ENCODE results near the gene DMRTB1.

The DMRTB1 gene

DNA sequence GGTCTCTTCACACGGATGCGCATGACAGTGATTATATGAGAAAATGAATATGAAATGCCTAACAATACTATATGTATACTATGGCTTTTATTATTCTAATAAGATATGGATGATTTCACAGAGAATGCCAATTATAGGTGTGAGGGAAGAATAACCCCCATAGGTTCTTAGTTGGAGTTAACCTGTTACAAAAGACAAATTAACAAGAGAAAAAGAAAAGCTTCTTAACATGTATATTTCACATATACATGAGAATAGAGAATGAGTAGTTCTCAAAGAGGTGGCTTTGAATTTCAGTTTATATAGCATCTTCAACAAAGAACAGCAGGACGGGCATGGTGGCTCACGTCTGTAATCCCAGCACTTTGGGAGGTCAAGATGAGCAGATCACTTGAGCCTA lies 24.0 kb upstream of the DMRTB1 start:
- no peak for DNase-seq (ENCODE audit: low read depth)

- DNase-seq (ENCODE audit: low read depth): no peak
These were observed 20.5 kb upstream of the DMRTB1 start for GRCh38 chr1:53438427-53439336.

DNA sequence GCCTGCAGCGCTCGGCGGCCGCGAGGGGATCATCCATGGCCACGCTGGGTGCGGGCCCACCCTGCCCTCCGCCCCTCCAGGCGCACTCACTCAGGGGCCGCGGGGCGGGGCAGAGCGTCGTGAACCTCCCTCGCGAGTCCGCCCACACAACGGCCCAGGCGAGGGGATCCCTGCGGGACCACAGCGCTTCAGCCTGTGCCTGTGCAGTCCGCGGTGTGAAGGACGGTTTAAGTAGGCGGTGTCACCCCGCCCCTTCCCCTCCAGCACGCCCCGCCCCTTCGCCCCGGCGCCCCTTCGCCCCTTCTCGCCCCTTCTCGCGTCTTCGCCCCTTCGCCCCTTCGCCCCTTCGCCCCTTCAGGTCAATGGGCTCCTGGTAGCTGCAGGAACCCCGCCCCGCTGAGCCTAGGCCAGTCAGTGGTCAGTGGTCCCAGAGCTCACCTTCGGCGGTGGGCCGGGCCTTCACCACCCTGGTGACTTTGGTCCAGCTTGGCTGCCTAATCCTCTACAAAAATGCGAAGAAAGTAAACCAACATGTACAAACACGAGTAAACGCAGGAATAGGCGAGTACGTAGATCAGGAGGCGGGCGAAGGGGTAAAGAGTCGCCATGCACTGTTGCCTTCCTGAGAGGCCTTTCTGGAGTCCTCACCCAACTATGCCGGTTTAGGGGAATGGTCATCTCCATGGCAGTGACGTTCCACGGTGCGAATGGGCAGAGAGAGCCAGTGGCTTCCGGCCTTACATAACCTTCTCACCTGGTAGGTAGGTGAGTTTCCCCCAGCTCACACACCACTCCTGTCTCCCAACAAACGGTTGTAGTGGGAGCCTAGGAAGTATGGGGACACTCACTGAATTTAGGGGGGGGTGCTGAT lies 19.6 kb upstream of the DMRTB1 start:
- DNase-seq (ENCODE audit: low read depth): no peak

DNA sequence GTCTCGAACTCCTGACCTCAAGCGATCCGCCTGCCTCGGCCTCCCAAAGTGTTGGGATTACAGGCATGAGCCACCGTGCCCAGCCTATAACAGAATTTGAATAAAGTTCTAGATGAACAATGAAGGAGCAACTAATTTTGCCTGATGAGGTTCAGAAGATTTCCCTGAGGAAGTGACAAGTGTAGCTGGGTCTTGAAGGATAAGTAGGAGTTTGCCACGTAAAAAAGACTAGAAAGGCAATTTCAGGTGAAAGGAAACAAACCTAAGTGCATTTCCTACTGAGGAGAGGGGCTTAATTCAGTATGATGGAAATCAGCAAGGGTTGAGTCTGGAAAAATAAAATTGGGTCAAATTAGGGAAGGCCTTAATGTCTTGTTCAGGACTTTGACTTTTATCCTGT lies 18.6 kb upstream of the DMRTB1 start:
- no peak for DNase-seq (ENCODE audit: low read depth)

- no peak for DNase-seq (ENCODE audit: low read depth)
These were observed 16.9 kb upstream of the DMRTB1 start for GRCh38 chr1:53442299-53442698.

GRCh38 chr1:53446051-53446450 lies 13.1 kb upstream of the DMRTB1 start:
- no peak for DNase-seq (ENCODE audit: low read depth)

- no peak for DNase-seq (ENCODE audit: low read depth)
These were observed 11.8 kb upstream of the DMRTB1 start for GRCh38 chr1:53447413-53447812.

- DNase-seq (ENCODE audit: low read depth): no peak
These were observed 10.9 kb upstream of the DMRTB1 start for GRCh38 chr1:53448241-53448841.

DNA sequence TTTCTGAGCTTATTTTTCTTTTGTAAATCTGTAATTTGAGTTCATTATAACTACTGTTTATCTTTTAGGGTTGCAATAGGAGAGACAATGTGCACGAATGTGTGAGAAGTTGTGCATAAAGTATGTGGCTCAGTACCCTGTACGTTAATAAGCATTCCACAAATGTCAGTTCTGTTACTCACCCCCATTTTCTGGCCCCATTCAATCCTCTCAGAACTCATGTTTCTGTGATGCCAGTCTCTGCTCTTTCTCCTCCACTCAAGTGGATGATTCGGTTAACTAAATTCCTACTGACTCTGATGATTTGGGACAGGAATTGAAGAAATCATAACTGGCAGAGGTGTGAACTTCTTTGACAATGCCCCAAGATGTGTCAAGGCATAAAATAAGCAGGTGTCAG lies 10.2 kb upstream of the DMRTB1 start:
- no peak for DNase-seq (ENCODE audit: low read depth)

DNA sequence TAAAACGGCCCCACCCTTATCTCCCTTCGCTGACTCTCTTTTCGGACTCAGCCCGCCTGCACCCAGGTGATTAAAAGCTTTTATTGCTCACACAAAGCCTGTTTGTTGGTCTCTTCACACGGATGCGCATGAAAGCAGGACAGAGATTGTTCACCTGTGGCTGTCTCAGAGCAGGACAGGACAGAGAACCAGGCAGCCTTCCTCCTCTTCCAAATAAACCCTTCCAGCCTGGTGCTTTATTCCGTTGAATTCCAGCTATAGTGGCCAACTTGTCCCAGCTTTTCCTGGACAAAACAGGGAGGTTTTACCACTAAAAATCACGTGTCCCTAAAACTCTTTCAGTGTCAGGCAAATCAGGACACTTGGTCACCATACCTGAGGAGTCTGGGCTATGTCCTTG lies 9.5 kb upstream of the DMRTB1 start:
- no peak for DNase-seq (ENCODE audit: low read depth)

- DNase-seq (ENCODE audit: low read depth): no peak
These were observed 9.0 kb upstream of the DMRTB1 start for GRCh38 chr1:53450225-53450624.

- no peak for DNase-seq (ENCODE audit: low read depth)
These were observed 5.2 kb upstream of the DMRTB1 start for GRCh38 chr1:53454019-53454418.

GRCh38 chr1:53455364-53455991 lies 3.7 kb upstream of the DMRTB1 start:
- DNase-seq (ENCODE audit: low read depth): no peak

DNA sequence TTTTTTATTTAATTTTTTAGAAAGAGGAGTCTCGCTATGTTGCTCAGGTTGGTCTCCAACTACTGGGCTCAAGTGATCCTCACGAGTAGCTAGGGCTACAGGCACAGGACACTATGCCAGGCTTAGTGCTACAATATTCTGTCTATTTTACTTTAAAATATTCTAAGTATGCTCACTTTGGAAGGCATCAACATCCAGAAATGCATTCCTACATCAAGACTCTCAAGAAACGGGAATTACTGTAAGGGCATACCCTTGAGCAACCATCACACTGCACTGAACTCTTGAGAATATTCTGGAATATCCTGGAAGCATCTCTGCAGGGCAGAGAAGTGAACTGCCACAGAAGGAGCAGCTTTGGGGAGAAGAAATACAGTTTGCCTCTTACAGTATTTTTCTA lies 565 bp upstream of the DMRTB1 start:
- no peak for DNase-seq (ENCODE audit: low read depth)

- DNase-seq (ENCODE audit: low read depth): no peak
These were observed 1.0 kb downstream of the DMRTB1 start for GRCh38 chr1:53460211-53460634.

GRCh38 chr1:53460666-53461322 lies 1.6 kb downstream of the DMRTB1 start:
- no peak for DNase-seq (ENCODE audit: low read depth)

GRCh38 chr1:53461323-53462044 lies 2.3 kb downstream of the DMRTB1 start:
- no peak for DNase-seq (ENCODE audit: low read depth)

- no peak for DNase-seq (ENCODE audit: low read depth)
These were observed 3.0 kb downstream of the DMRTB1 start for GRCh38 chr1:53462193-53462592.

DNA sequence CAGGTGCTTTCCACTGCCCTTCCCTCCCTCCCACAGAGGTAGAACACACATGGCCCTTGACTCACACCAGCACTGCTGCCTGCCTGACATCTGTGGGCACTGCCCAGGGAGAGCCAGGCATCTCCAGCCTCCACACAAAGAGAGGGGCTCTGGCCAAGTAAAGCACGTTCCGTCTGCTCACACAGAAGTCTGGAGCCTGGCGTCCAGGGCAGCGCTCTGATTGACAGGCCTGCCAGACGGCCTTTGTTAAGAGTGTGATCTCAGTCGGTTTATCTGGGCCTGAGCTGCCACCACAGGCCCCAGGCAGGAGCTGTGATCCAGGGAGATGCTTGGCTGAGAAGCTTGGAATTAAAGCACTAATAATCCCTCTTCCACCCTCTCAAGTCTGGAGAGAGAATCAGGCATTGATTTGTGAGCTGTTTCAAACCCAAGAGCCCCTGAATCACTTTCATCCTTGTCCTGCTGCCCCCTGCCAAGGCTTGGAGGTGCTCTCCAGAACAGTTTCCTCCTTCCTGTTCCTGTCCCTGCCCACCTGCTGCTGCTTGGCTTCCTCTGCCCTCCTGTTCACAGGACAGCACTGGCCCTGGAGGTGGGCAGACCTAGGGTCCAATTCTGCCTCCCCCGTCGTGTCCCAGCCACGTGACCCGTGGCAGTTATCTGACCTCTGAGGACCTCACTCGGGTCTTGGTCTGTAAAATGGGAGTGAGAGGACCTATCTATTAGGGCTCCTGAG lies 3.7 kb downstream of the DMRTB1 start:
- no peak for DNase-seq (ENCODE audit: low read depth)

All from activated T-helper 1 cell treated with Interleukin-2 at 50 U/mL for 16 hours (primary cell).